Activated T-cell treated with anti-CD3 and anti-CD28 coated beads, Interleukin-2, amount 50 U/mL, for 48 hours (primary cell): Measurements from ENCODE around the gene CBR1.

Source experiments
- DNase-seq, 2 experiments: peaks; one replicate each; pipeline ENCODE4 v3.0.0-alpha.2; 2020

The CBR1 gene

DNA sequence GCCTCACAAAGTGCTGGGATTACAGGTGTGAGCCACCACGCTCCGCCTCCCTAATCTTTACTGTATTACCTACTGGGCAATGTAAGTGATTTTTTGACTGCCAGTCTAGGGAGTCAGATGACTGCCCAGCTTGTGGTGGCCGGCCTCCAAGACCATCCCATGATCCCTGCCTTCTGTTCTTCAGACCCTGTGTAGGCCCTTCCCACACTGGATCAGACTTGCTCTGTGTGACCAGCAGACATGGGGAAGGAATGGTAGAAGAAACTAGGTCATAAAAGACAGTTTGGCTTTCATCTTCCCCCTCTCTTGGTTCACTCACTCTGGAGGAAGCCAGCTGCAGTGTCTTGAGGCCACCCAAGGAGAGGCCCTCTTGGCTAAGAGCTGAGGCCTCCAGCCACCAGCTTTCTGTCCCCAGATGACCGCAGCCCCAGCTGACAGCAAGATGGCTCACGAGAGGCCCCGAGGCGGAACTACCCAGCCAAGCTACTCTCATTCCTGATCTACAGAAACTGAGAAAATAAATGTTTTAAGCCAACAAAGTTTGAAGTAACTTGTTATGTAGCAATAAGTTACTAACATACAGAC, 50.6 kb downstream of the CBR1 start:
- no peak for DNase-seq
